GM19099 (cell line): Measurements from ENCODE around the gene CLEC18C.
"Not testable (repeated sequence)": the region's sequence is repeated elsewhere in the genome, so short reads cannot be mapped to it uniquely, and the experiment has no call there.

ENCODE experiments used
- POLR2A ChIP-seq: IDR thresholded peaks from 3 replicates; pipeline ENCODE4 v1.6.1; 2011; ENCODE audit warnings: low read depth; ENCODE audit not compliant: insufficient read length; ENCODE audit errors: extremely low read depth

CLEC18C gene

DNA sequence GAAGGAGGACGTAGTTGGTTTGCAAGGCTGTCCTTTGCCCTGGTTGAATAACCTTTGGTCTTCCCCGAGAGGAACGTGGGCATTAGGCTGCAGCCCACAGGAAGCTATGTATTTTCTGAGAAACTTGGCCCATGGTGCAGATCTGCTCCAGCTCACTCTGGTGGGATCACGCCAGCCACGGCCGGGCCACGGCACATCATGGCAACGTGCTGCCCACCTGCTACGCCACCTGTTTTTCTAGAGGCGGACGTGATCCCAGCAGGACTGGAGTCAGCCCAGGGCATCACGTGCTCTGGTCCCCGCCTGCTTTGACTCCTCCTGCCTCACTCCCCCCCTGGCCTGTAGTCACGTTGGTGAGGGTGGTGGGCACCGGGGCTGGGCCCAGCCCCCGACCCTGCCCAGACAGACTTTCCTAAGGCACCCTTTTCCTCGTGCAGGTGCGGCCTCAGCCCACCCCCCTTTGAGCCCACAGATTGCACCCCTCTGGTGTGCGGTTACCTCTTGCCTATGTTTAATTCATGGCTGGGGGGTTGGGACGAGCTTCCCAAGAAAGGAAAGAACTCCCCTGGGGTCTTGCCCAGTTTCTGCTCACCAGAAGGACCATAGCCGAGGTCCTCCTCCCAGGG lies at the start of gene CLEC18C:
Gene CLEC18C, plus strand, starts transcription at position 576 of the 626 bp plus-strand sequence. CDS start 492 bp downstream, outside the sequence.
- not testable (repeated sequence) for TF ChIP-seq POLR2A

- no peak for TF ChIP-seq POLR2A
Observed at GRCh38 chr16:70151391-70151790, 22.2 kb upstream of the CLEC18C start.

GRCh38 chr16:70151941-70152509 lies 21.6 kb upstream of the CLEC18C start:
- TF ChIP-seq POLR2A = no peak

- no peak for TF ChIP-seq POLR2A
Observed at GRCh38 chr16:70152578-70153302, 20.8 kb upstream of the CLEC18C start.

GRCh38 chr16:70156207-70156978 lies 17.2 kb upstream of the CLEC18C start:
- TF ChIP-seq POLR2A = no peak

DNA sequence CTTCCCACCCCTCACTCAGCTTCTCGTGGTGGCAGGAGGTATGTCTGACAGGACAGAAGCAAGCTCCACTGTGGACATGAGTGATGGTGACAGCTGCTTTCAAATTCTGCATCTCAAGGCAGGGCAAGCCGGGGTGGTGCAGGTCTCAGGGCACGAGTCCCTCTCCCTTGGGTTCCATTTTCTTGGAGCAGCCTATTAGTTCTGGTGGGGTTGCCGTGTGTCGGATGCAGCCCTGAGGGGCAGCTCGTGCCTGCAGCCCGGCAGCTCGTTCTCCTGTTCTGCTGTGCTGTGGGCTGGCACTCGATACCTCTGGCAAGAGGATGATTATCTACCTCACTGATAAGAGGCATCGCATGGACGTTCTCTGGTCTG lies 16.5 kb upstream of the CLEC18C start:
- no peak for TF ChIP-seq POLR2A

GRCh38 chr16:70157477-70158260 lies 15.9 kb upstream of the CLEC18C start:
- TF ChIP-seq POLR2A = no peak

GRCh38 chr16:70158261-70158939 lies 15.2 kb upstream of the CLEC18C start:
- TF ChIP-seq POLR2A = no peak

DNA sequence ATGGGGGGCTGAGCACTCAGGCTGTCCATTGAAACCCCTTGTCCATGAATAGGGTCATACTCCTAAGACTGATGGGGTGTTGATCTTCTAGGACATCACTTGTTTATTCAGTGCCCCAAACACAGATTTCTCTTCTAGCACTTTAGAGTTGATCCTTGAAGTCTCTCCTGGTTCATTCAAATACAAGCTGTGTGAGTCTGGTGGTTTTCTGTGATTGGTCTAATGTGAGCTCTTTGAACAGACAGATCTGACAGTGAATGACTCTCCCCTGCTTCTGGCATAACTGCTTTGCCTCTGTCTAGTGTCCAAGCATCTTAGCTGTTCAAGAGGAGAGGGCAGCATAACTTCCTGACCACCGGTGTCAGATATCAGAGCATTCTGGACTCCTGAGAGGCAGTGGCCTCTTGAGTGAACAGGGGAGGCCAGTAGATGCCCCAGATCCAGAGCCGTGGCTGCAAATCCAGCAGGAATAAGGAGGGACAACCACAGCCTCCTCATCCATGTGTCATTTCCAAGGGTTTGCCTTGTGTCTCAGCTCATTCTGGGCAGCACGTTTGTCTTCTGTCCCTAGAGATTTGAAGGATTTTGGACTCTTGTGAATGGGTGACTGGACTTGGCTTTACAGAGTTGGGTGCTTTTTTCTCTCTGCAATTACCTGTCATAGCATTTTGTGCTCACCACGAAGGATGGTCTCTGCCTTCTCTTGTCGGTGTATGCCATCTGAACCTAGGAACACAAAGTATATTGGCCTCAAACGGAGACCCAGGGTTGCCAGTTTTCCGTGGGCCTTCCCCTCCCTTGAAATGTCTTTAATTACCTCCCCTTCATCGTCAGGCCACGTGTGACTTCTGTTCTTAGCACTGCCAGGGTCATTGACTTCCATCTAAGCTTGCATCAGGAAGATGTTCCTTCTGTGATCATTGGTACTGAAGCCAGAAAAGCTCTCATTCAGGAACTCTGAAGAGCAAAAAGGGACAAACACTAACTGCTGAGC lies 13.9 kb upstream of the CLEC18C start:
- no peak for TF ChIP-seq POLR2A

DNA sequence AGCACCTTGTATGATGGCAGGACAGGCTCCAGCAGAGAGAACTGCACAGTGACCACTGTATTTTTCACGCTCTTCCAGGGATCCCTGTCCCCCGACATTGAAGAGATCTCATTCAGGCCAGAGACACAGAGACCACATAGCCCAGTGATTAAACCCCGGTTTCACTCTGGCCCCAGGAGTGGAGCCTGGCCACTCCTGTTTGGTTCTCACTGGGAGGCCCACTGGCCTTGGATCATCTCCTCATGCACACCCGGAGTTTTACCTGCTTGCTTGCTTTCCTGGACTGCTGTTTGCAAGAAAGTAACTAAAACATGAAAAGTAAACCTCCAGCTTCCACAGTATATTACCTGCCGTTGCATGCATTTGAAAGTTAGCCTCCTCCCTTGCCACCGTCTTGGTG lies 13.2 kb upstream of the CLEC18C start:
- no peak for TF ChIP-seq POLR2A

DNA sequence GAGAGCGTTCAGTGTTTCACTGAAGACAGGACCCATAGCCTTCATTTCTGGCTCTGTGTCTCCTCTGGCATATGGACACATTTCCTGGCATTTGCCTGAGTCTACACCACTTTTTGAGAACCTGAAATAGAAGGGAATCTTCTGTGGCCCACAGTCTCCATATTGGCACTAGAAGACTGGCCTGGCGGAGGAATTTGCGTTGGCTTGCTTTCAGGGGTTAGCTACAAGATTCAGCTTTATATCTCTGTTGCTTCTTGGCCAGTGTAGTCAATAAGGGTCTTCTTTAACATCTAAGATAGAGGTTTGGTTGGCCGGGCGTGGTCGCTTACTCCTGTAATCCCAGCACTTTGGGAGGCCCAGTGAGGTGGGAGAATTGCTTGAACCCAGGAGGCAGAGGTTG lies 12.8 kb upstream of the CLEC18C start:
- TF ChIP-seq POLR2A = no peak

DNA sequence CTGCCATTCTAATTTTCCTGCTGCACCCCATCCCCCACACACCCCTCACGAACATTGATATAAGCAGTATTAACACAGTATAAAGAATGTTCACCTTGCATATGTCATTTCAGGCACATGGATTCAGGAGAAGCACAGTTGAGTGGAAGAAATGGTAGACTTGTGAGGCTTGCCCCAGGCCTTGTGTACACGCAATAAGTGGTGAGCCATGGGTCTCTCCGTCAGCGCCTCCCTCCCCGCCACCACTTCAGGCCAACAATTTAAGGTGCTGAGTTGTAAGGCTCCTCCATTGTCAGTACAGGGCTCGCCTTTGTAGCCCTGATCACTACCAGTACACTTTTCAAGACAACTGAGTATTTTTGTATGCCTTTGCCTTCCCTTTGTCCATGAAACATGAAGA lies 12.2 kb upstream of the CLEC18C start:
- no peak for TF ChIP-seq POLR2A

- no peak for TF ChIP-seq POLR2A
Observed at GRCh38 chr16:70162041-70162451, 11.5 kb upstream of the CLEC18C start.
